Measurements from ENCODE around the gene ENO1. TPM values are rescaled to one million over a fixed set of nuclear protein-coding genes. Genes with fewer than 3 reads are reported as not detected.
"Not testable (repeated sequence)": the region's sequence is repeated elsewhere in the genome, so short reads cannot be mapped to it uniquely, and the experiment has no call there.

Gene ENO1
- total and polyA plus RNA-seq, 2 of the 8 experiments (the other 6 are each of a cell fraction or from before 2014, with no cell fraction given): 1,763 to 2,117 TPM

DNA sequence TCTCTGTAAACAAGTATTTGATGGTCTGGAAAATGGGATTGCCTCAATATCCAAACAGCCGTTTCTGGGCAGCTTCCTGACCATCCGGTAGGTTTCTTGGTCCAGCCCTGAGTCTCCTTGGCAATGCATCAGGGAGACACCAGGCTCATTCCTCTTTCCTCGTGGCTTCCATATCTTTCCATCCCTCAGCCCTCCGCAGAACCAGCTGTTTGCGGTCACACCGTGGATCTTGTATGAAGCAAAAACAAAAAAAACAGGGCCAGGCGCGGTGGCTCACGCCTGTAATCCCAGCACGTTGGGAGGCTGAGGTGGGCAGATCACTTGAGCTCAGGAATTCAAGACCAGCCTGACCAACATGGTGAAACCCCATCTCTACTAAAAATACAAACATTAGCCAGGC, 39.0 kb upstream of the ENO1 start:
- not testable (repeated sequence) for H4K20me1 ChIP-seq (replicated peaks in 1 of 2; ENCODE audit: control insufficient read depth in 1 of 2, insufficient read depth in 2 of 2, low read length in 2 of 2); H3K79me1 ChIP-seq (ENCODE audit: low read depth, low read length); H3K9ac ChIP-seq (replicated peaks in 1 of 4; ENCODE audit: extremely low read depth in 1 of 4, low read depth in 3 of 4, low read length in 3 of 4); H3K18ac ChIP-seq (ENCODE audit: extremely low read depth, low read length); H3K23me2 ChIP-seq (ENCODE audit: low read depth, low read length); H3K4ac ChIP-seq (replicated peaks; ENCODE audit: insufficient read length, low read depth, low read length); H2BK15ac ChIP-seq (ENCODE audit: low read length); H3K9me3 ChIP-seq (ENCODE audit: insufficient read depth in 2 of 2, low read depth in 1 of 2, low read length in 1 of 2); H4K5ac ChIP-seq (ENCODE audit: insufficient read length, low read depth, low read length); H4K91ac ChIP-seq (replicated peaks; ENCODE audit: insufficient read length, low read length); H3K56ac ChIP-seq (replicated peaks; ENCODE audit: insufficient read length, low read depth, low read length); H2BK20ac ChIP-seq (ENCODE audit: low read length); H3K4me3 ChIP-seq (ENCODE audit: extremely low read depth in 1 of 4, insufficient read depth in 2 of 4, low read depth in 3 of 4, low read length in 4 of 4); H3K79me2 ChIP-seq (ENCODE audit: control insufficient read depth in 1 of 2, insufficient read depth in 2 of 2, low read length in 2 of 2); H2BK12ac ChIP-seq (ENCODE audit: low read depth, low read length); H2AK5ac ChIP-seq (ENCODE audit: low read depth, low read length); H3K27me3 ChIP-seq (replicated peaks in 1 of 4; ENCODE audit: control insufficient read depth in 3 of 4, extremely low read depth in 1 of 4, insufficient read depth in 3 of 4, low read length in 3 of 4); H3K4me1 ChIP-seq (replicated peaks in 1 of 4; ENCODE audit: control insufficient read depth in 3 of 4, insufficient read depth in 4 of 4, low read length in 3 of 4); FAIRE-seq; H2BK120ac ChIP-seq (replicated peaks; ENCODE audit: low read depth, low read length); H3K23ac ChIP-seq (ENCODE audit: insufficient read length); H3K14ac ChIP-seq (ENCODE audit: insufficient read length); H3K36me3 ChIP-seq (ENCODE audit: control insufficient read depth in 2 of 4, insufficient read depth in 4 of 4, low read length in 3 of 4); H4K8ac ChIP-seq (ENCODE audit: extremely low read depth, insufficient read depth, low read length); H2BK5ac ChIP-seq (ENCODE audit: low read depth, low read length); DNase-seq (ENCODE audit: low read depth in 1 of 2, low spot score in 2 of 2); H3K27ac ChIP-seq (ENCODE audit: low read depth, low read length); H3K4me2 ChIP-seq (ENCODE audit: insufficient read depth in 1 of 2, low read depth in 2 of 2, low read length in 2 of 2); H2AFZ ChIP-seq (ENCODE audit: low read length)
- ChIA-PET POLR2A (ENCODE audit: partially characterized antibody) (interaction anchor here (1.0 kb wide), 1 partner anchor 39 kb away, joined by 3 read pairs; the partner anchor contains the start of gene ENO1), CTCF (ENCODE audit: partially characterized antibody) (interaction anchor here (0.6 to 3.8 kb wide), 21 partner anchors 9 to 795 kb away, joined by 3 to 25 read pairs (median 4); no protein-coding TSS in a partner anchor)
- WGBS, 2 experiments (ENCODE audit: extremely low coverage in 1 of 2, insufficient coverage in 1 of 2, insufficient read length in 1 of 2, insufficient replicate concordance in 2 of 2, low coverage in 1 of 2, low lambda C conversion rate in 2 of 2, missing lambda C conversion rate in 1 of 2): 94% methylated on average over 8 of the region's 10 CpGs; no CpG with 5 or more reads in 1 of the 2 experiments

Measured in H1 (cell line).